ENCODE data around the gene POPDC3. TPM values are rescaled to one million over a fixed set of nuclear protein-coding genes. Genes with fewer than 3 reads are reported as not detected.

Gene POPDC3
- total RNA-seq, 2 donors from 2014 or later, result 39.3 to 57.6 TPM

- Histone ChIP-seq H3K4me1 (no peaks in the 10 kb centered on the region), H3K36me3 (no peaks in the 10 kb centered on the region), H3K27ac (no peak overlapping the region), H3K4me3 (no peak overlapping the region), H3K9me3 (no peaks in the 10 kb centered on the region), H3K27me3 (no peaks in the 10 kb centered on the region)
- TF ChIP-seq CTCF (IDR thresholded peaks at IDR 0.05), result no peak
- no peak for DNase-seq (ENCODE audit: low spot score)
These were observed 35.7 kb upstream of the POPDC3 start for GRCh38 chr6:105215506-105215905.

- no peak for DNase-seq (ENCODE audit: low spot score)
- no peak overlapping the region for H3K27ac ChIP-seq
- no peak overlapping the region for H3K4me3 ChIP-seq
- H3K4me1 ChIP-seq, result no peaks in the 10 kb centered on the region
- no peaks in the 10 kb centered on the region for H3K36me3 ChIP-seq
- H3K9me3 ChIP-seq, result no peaks in the 10 kb centered on the region
- no peaks in the 10 kb centered on the region for H3K27me3 ChIP-seq
- no peak for TF ChIP-seq CTCF (IDR thresholded peaks at IDR 0.05)
These were observed 34.9 kb upstream of the POPDC3 start for GRCh38 chr6:105214668-105215067.

- H3K27ac ChIP-seq, result no peak overlapping the region
- DNase-seq (ENCODE audit: low spot score), result no peak
- H3K27me3 ChIP-seq, result no peaks in the 10 kb centered on the region
- TF ChIP-seq CTCF (IDR thresholded peaks at IDR 0.05), result no peak
- no peaks in the 10 kb centered on the region for H3K4me1 ChIP-seq
- no peaks in the 10 kb centered on the region for H3K36me3 ChIP-seq
- H3K9me3 ChIP-seq, result no peaks in the 10 kb centered on the region
- H3K4me3 ChIP-seq, result no peak overlapping the region
These were observed 33.5 kb upstream of the POPDC3 start for GRCh38 chr6:105213272-105213671.

- H3K27me3 ChIP-seq, result no peaks in the 10 kb centered on the region
- no peak overlapping the region for H3K27ac ChIP-seq
These were observed 32.8 kb upstream of the POPDC3 start for GRCh38 chr6:105212587-105212986.

GRCh38 chr6:105211831-105212230, 32.0 kb upstream of the POPDC3 start:
- Histone ChIP-seq H3K27me3 (no peaks in the 10 kb centered on the region), H3K9me3 (no peaks in the 10 kb centered on the region), H3K4me1 (no peaks in the 10 kb centered on the region), H3K36me3 (no peaks in the 10 kb centered on the region), H3K27ac (no peak overlapping the region), H3K4me3 (no peak overlapping the region)
- no peak for DNase-seq (ENCODE audit: low spot score)
- TF ChIP-seq CTCF (IDR thresholded peaks at IDR 0.05), result no peak

More at GRCh38 chr6:105212587-105212986, 32.8 kb upstream of the POPDC3 start:
- no peaks in the 10 kb centered on the region for H3K9me3 ChIP-seq
- no peaks in the 10 kb centered on the region for H3K4me1 ChIP-seq
- DNase-seq (ENCODE audit: low spot score), result no peak
- H3K36me3 ChIP-seq, result no peaks in the 10 kb centered on the region
- no peak for TF ChIP-seq CTCF (IDR thresholded peaks at IDR 0.05)
- H3K4me3 ChIP-seq, result no peak overlapping the region

- no peak overlapping the region for H3K27ac ChIP-seq
These were observed 31.2 kb upstream of the POPDC3 start for GRCh38 chr6:105210932-105211531.

More at GRCh38 chr6:105210932-105211531, 31.2 kb upstream of the POPDC3 start:
- Histone ChIP-seq H3K4me1 (no peaks in the 10 kb centered on the region), H3K27me3 (no peaks in the 10 kb centered on the region), H3K36me3 (no peaks in the 10 kb centered on the region), H3K4me3 (no peak overlapping the region), H3K9me3 (no peaks in the 10 kb centered on the region)
- no peak for DNase-seq (ENCODE audit: low spot score)
- no peak for TF ChIP-seq CTCF (IDR thresholded peaks at IDR 0.05)

All from right atrium auricular region (tissue), 2 donors.